Measurements from ENCODE around the gene SUPT16H.

DNA sequence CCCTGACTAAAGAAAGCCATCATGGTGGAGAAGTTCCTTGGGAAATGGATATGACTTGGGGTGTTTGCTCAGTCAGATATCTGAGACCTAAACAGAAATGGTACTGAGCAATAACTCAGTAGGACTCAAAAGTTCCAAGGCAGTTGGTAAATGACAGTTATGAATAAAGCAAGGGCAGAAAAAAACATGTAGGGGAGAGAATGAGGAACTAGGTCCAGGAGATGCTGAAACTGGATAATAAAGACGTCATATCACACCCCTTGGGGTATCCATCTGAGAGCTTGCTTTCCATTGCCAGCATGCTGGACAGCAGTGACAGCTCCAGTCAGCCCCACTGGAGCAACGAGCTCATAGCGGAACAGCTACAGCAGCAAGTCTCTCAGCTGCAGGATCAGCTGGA is 66.4 kb downstream of the SUPT16H start:
- TF ChIP-seq GATA2 (IDR thresholded peaks at IDR 0.05; ENCODE audit: low read depth, low read length) (no peak), GATA3 (IDR thresholded peaks at IDR 0.05; ENCODE audit: low read depth, low read length) (no peak)

All from SH-SY5Y (cell line).